K562 (cell line): ENCODE data around the gene LACTBL1.

ENCODE experiments used
- CBX5 ChIP-seq: IDR thresholded peaks from 2 replicates; pipeline ENCODE4 v1.6.1; 2014; ENCODE audit warnings: low read depth, borderline replicate concordance
- ZNF24 ChIP-seq: fragments of 450-650 bp; IDR thresholded peaks from 2 replicates; pipeline ENCODE4 v1.6.1; 2016

- TF ChIP-seq ZNF24 (no peak), CBX5 (no peak)
Observed at GRCh38 chr1:22935433-22935832, 37.2 kb downstream of the LACTBL1 start.
